ENCODE data around the gene TEX9.

GRCh38 chr15:56432304-56432703, 67.1 kb downstream of the TEX9 start:
- TF ChIP-seq GATA3 (IDR thresholded peaks at IDR 0.05; ENCODE audit: low read depth, low read length) (no peak), GATA2 (IDR thresholded peaks at IDR 0.05; ENCODE audit: low read depth, low read length) (no peak)
